Hematopoietic multipotent progenitor cell treated with erythropoietin and hydrocortisone succinate and interleukin-3 and kit ligand, for 15 days (in vitro differentiated cells): Measurements from ENCODE around the gene TTC16.
A peak's percentile ranks its signal among the peaks of the same experiment; 100 is the strongest.

Source experiments
- DNase-seq: peaks from one replicate; pipeline ENCODE4 v3.0.0-alpha.2; 2015; ENCODE audit warnings: low spot score

Gene TTC16, protein sequence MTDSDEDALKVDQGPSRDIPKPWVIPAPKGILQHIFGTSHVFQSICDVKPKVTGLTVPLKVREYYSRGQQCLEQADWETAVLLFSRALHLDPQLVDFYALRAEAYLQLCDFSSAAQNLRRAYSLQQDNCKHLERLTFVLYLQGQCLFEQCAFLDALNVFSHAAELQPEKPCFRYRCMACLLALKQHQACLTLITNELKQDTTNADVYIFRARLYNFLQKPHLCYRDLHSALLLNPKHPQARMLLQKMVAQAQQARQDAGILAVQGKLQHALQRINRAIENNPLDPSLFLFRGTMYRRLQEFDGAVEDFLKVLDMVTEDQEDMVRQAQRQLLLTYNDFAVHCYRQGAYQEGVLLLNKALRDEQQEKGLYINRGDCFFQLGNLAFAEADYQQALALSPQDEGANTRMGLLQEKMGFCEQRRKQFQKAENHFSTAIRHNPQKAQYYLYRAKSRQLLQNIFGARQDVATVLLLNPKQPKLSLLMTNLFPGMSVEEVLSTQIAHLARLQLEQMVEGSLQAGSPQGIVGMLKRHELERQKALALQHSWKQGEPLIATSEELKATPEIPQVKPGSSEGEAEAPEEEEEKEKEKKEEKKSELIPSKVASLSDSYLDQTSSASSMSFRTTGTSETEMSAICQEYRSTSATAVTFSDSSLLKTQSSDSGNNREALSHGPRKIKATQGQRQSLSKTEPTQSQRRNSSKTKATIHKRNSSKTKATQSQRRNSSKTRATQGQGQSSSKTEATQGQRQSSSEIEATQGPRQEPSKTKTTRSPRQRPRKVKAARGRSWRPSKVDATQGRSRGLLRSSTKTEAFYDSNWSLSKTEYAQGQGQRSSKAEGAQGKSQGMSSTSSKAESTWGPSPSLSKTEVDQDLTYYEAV

DNA sequence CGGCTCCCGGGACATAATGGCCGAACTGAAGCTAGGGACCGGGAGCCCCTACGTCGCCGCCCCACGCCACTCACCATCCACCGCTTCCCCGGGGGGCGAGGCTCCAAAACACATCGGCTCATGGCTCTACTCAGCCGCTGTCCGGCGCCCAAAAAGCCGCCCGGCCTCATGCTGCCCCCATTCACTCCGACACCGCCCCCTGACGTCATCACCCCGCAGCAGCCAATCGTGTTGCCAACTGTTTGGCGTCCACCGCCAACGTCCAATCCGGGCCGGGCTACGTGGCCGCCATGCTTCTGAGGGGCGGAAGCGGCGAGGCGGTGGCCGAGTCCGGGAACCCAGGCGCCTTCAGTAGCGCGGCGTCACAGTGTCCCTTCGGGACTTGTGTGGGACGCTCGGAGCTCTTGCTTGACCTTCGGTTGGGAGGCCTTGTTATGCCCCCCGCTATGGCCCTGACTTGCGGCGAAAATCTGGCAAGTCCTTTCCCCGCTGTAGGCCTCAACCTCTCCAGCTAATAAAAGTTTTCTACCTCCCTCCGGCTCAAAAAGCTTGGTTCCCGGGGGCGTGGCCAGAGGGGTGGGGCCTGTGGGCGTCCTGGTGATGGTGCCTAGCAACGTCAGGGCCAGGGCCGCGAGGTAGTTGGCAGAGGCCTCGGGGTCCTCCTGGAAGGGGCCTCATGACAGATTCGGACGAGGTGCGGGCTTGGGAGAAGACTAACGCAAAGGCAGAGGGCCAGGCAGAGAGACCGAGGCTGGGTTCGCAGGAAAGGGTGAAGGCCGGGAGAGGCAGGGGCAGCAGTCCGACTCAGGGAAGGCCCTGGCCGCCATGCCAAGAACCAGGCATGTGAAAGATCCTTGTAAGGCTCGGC lies at the start of gene TTC16, which contains the start of gene PTRH1:
Gene TTC16 (plus strand): TSS at position 610 of the 868 bp plus-strand sequence. CDS start 67 bp downstream, at position 677.
Gene PTRH1 (minus strand): TSS at position 194 of the 868 bp plus-strand sequence. CDS start 24 bp downstream, at position 170.
- peak; percentile 98 for DNase-seq

DNA sequence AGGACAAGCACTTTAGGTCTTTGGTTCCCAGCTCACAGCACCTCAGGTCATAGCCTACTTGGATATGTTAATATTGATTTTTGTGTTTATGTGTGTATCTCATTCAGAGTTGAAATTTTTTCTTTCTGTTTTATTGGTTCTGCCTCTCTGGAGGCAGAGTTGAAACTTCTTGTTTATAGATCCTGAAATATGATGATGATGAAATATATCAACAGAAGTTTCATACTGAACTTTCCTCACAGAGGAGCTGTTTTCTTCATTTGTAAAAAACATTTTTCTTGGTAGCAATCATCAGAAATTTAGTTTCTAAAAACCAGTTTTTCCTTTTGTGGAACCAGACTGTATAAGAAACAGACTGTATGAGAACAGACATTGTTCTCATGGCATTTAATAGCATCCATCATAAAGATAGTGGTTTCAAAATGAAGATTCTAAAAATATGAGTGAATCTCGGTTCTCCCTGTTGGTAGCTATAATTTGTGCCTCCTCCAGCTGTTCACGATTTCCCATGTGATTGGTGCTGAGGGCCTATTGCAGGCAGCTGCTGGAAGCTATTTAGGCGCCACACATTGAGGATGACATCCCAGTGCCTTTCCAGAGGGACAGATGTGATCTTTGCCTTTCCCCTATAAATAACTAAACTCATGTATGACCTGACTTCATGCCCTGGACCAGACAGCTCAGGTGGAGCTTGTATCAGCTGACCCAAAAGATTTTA lies 48.6 kb upstream of the TTC16 start:
- no peak for DNase-seq

- DNase-seq = no peak
These were observed 48.0 kb upstream of the TTC16 start for GRCh38 chr9:127667906-127668305.

GRCh38 chr9:127673234-127673633 lies 42.6 kb upstream of the TTC16 start:
- DNase-seq = no peak

DNA sequence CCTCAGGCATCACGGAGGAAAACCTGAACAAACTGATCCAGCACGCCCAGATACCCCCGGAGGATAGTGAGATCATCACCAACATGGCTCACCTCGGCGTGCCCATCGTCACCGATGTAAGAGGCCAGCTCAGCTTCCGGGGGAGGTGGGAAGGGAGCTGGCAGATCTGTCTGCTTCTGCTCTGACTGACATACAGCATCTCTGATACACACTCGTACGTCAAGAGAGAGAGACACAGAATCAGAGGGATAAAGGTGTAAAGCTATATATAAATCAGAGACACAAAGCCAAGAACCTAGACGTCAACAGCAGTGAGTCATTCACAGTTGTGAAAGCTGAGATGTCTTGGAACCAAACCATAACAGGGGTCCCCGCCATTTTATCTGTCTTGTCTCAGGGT lies 39.2 kb upstream of the TTC16 start:
- no peak for DNase-seq

DNA sequence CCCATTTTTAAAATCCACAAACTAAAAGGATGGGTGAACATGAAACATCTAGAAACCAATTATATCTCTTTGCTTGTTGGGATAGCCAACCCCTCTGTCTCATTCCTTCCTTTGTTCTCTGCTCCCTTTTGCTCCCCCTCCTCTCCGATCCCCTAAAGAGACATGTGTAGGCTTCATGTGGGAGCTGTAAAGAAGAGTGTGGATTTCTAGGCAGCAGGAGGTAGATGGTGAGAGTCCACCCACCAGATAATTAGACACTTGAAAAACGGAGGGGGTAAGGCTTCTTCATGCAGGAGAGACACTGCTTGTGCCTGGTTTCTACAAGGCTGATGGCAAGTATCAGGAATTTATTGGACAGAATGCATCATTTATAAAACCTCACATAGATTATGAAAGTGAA lies 36.4 kb upstream of the TTC16 start:
- no peak for DNase-seq

DNA sequence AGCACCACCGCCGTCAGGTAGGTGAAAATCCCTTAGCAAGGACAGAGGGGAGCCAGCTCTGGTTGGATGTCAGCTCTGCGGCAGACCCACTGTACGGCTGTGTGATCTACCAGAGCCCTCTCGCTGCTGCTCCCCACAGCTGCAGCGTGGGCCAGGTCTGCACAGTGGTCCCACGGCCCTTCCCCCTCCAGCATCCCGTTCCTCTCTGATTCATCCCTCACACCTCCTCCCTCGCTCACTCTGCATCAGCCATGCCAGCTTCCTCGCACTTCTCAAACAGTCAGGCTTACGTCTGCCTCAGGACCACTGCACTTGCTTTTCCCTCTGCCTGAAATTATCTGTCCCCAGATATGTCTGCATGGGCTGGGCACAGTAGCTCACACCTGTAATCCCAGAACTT lies 35.7 kb upstream of the TTC16 start:
- DNase-seq = no peak

DNA sequence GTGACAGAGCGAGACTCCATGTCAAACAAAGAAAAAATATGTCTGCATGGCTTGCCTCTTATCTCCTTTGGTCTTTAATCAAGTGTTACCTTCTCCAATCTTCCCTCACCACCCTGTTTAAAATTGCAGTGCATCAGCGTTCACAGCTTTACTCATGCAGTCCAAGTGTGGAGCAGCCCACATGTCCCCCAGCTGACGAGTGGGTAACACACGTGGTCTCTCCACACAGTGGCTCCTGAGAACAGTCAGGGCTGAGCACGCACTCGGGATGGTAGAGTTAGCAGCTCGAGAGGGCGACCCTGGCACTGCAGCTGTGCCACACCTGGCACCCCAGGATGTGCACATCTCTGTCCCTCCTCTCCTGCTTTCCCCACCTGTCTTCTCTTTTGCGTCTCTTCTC lies 35.0 kb upstream of the TTC16 start:
- no peak for DNase-seq

DNA sequence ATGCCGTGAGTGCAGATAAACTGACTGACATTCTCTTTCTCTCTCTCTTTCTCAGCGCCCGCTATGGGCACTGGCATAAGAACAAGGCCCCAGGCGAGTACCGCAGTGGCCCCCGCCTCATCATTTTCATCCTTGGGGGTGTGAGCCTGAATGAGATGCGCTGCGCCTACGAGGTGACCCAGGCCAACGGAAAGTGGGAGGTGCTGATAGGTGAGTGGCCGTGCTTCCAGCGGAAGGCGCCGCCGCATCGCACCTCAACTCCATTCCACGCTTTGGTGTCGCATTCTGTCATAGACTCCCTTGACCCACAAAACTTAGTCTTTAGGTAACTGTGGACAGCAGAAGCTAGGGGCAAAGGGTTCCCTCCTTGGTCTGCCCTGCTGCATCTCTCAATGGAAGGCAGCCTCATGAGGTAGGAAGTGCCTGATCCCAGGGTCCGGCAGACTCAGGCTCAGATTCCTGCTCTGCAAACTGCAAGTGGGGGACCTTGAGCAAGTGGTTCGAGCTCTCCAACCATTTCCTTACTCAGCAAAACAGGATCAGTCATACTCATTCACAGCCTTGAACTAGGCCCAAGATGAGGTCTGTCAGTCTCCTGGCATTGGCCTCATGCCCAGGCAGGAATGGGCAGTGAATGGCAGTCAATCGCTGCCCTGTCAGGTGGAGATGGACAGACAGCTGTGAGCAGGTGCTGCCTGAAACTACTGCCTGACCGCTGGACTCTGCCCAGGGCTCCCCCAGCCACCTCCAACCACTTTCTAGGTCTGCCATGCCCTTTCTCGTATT lies 33.3 kb upstream of the TTC16 start:
- DNase-seq = no peak

DNA sequence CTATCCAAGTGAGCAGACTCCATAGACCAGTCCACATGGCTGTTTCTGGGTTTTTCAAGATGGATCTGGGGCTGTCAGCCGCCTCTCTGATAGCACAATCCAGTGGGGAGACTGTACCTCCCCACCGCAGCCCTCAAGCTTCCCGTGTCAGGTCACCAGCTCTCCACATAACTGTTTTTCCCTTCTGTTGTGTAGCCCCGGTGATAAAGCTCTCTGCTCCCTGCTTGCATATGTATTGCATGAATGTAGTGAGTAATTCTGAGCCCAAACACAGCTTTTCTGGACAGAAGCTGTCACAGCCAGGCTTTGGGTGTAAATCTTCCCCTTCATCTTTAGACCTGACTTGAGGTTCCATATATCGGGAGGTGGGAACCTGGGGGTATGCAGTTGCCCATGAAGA lies 32.2 kb upstream of the TTC16 start:
- no peak for DNase-seq

DNA sequence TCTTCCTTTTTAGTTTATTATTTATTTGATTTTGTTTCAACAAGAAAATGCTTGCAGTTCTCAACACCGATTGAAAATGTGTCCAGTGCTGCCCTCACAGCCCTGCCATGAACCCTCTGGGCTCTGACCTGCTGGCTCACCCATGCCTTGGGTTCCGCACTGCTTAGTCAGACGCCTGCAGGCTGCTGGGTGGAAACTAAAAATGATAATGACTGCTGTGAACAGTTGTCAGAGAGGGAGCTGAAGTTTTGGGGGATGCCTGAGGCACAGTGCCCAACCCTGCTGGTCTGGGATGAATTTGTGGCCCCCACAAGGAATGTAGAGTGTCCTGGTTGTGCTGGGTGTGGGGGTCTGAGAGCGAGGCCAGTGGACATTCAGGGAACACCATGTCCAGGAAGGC lies 31.3 kb upstream of the TTC16 start:
- DNase-seq = no peak

DNA sequence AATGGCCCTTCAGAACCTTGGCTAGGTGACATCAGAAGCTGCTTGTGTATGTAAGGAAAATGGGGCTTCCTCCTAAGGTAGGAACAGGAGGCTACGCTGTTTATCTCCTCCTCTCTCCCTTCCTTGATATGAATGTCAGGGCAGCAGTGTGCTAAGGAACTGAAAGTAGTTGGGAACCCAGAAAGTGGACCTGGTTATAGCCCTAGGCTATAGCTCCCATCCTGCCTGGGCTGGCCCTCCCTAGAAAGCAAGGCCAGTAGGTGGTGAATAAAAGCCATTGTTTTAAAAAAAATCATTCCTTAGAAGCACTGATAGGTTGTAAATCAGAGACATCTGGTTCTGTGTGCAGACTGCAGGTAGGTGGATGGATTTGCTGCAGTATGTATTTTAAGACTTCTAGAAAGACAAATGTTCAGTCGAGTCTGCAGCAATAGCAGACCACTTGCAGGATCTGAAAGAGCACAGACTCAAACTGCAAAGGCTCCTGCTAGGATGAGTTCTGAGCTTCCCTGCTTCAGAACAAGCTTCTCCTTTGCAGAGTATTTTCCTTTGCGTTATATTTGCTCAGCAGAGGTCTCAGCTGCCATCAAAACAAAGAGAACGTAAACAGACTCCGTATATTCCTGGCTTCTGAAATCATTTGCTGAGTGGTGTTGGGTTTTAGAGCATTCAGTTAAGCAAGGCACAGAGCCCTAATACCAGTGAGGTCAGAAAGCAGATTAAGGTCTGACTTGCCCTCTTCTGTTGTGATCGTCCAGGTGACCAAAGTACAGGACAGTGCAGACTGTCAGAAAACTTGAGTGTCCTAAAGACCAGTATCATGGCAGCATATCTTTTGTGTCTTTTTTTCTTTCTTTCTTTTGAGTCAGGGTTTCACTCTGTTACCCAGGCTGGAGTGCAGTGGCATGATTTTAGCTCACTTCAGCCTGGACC lies 29.2 kb upstream of the TTC16 start:
- DNase-seq = no peak

DNA sequence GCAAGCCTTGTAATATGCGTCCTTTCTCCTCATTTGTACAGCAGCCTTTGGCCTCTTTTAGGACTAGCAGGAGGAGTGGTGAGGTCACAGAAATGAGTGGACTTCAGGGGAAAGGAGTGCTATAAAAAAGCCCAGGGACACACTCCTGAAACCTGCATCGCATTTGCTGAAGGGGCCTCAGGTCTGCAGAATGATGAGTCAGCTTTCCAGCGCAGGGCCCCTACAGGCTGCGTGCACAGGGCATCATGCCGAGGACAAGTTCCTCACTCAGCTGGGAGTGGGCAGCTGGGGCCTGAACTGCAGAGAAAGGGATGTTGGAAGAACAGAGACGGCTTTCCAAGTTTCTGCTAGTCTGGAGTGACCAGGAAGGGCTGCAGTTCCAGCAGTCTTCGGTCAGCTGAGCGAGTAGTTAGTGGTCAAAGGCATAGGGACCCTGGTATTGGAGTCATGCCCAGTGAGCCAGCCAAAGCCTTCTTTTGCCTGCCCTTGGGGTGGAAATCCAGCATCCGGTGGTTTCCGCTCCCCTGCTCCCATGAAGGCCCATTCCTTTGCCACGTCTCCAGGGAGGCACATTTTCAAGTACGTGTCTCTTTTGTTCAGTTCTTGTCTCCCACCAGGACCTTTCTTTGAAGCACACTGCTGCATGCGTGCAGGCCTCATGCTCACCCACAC lies 26.4 kb upstream of the TTC16 start:
- no peak for DNase-seq

DNA sequence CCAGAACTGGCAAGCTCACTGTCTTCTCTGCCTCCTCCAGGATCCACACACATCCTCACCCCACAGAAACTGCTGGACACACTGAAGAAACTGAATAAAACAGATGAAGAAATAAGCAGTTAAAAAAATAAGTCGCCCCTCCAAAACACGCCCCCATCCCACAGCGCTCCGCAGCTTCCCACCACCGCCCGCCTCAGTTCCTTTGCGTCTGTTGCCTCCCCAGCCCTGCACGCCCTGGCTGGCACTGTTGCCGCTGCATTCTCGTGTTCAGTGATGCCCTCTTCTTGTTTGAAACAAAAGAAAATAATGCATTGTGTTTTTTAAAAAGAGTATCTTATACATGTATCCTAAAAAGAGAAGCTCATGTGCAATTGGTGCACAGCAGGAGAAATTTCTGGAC lies 25.1 kb upstream of the TTC16 start:
- DNase-seq = no peak

GRCh38 chr9:127692071-127692470 lies 23.8 kb upstream of the TTC16 start:
- DNase-seq = no peak

DNA sequence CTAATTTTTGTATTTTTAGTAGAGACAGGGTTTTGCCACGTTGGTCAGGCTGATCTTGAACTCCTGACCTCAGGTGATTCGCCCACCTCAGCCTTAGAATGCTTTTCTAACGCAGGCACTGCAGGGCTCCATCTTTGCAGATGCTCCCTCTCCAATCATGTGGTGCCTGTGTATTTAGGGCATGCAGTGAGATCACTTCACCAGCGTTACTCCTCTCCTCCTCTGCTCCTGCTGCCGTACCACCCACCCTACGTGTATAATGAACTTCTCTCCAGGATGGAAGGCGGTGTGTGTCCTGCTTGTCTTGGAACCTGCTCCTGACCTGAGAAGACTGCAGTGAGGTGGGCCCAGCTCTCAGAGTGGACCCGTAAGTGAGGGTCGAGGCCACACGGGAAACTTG lies 22.7 kb upstream of the TTC16 start:
- no peak for DNase-seq

GRCh38 chr9:127693697-127694096 lies 22.2 kb upstream of the TTC16 start:
- no peak for DNase-seq

- DNase-seq = no peak
These were observed 20.8 kb upstream of the TTC16 start for GRCh38 chr9:127694890-127695720.
